ENCODE results near the gene LOXL4. TPM values are rescaled to one million over a fixed set of nuclear protein-coding genes. Genes with fewer than 3 reads are reported as not detected.

LOXL4 gene
- total RNA-seq, 1 experiment from 2014 or later, result 0.13 TPM

DNA sequence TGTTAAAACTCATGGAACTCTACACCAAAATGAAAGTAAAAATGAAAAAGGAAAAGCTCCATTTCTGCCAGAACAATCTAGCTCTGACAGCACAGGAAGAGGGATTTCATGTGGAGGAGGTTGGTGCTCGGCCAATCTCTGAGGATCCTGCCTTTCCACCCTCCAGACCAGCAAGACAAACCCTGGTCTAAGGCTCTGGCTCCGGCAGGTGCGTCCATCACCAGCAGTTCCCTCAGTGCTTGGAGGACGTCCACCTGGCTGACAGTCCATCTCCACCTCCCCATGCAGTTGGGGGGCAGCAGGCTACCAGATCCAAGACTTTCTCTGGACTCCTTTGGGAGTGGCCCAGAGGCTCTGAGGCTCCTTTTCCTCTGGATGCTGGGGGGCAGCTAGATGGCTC lies 25.0 kb upstream of the LOXL4 start:
- H3K4me1 ChIP-seq (ENCODE audit: insufficient read depth, low read length), result peaks cover 6% of the 10 kb centered on the region; the same call in 1 of the 2 replicates
- H2BK20ac ChIP-seq (ENCODE audit: low read depth, low read length, poor library complexity, severe bottlenecking), result no peak overlapping the region
- no peak overlapping the region for H3K14ac ChIP-seq (ENCODE audit: insufficient read depth, low read length)
- Mint-ChIP-seq H3K27ac (no peak overlapping the region), H3K9me3 (no peaks in the 10 kb centered on the region), H3K4me1 (peaks cover 22 to 24% of the 10 kb centered on the region in 2 experiments), H3K4me3 (no peak overlapping the region), H3K36me3 (ENCODE audit: insufficient read depth in 1 of 3, low read depth in 3 of 3) (no peaks in the 10 kb centered on the region), H3K27me3 (ENCODE audit: low read depth) (peaks cover 4% of the 10 kb centered on the region)
- no peak overlapping the region for H3K4ac ChIP-seq (ENCODE audit: low read depth, low read length)
- H4K8ac ChIP-seq (replicated peaks; ENCODE audit: insufficient read length, low read depth, low read length), result no peak overlapping the region
- H3K23me2 ChIP-seq (ENCODE audit: insufficient read length, low read depth, low read length, poor library complexity, severe bottlenecking), result no peaks in the 10 kb centered on the region
- H4K91ac ChIP-seq (ENCODE audit: insufficient read length, low read depth, low read length), result no peak overlapping the region
- no peaks in the 10 kb centered on the region for H3K27me3 ChIP-seq (ENCODE audit: insufficient read depth, low read length)
- H3K79me1 ChIP-seq (ENCODE audit: insufficient read depth, low read depth, low read length, poor library complexity, severe bottlenecking), result no peaks in the 10 kb centered on the region
- H3K9me3 ChIP-seq (ENCODE audit: control insufficient read depth, low read depth, low read length), result no peaks in the 10 kb centered on the region
- H2BK120ac ChIP-seq (ENCODE audit: low read depth, low read length, poor library complexity, severe bottlenecking), result no peak overlapping the region
- H3K23ac ChIP-seq (ENCODE audit: insufficient read length, low read depth, low read length), result no peak overlapping the region
- no peak overlapping the region for H2BK12ac ChIP-seq (ENCODE audit: insufficient read length, low read depth, low read length)
- no peaks in the 10 kb centered on the region for H4K20me1 ChIP-seq (ENCODE audit: control insufficient read depth, insufficient read depth, insufficient read length)
- TF ChIP-seq CTCF (conservative IDR thresholded peaks at IDR 0.05), result no peak
- no peak overlapping the region for H4K5ac ChIP-seq (ENCODE audit: insufficient read length, low read depth, low read length)
- H3K4me2 ChIP-seq (ENCODE audit: insufficient read depth, insufficient read length, low read length), result no peak overlapping the region
- no peak for DNase-seq
- H2AK5ac ChIP-seq (ENCODE audit: insufficient read length, low read length), result no peak overlapping the region
- H3K56ac ChIP-seq (ENCODE audit: insufficient read length, low read depth, low read length), result no peak overlapping the region
- WGBS (ENCODE audit: extremely low coverage, insufficient read length, low lambda C conversion rate), result no CpG with 5 or more reads among the region's 4 CpGs
- no peaks in the 10 kb centered on the region for H3K79me2 ChIP-seq (ENCODE audit: insufficient read depth, low read length)
- H3K18ac ChIP-seq (ENCODE audit: insufficient read length, low read depth, low read length), result no peak overlapping the region
- H2BK15ac ChIP-seq (ENCODE audit: low read depth, low read length), result no peak overlapping the region
- no peak overlapping the region for H2AFZ ChIP-seq (ENCODE audit: low read length)
- no peak overlapping the region for H3K9ac ChIP-seq (ENCODE audit: extremely low read depth, insufficient read length, low read length)
- H2BK5ac ChIP-seq (ENCODE audit: insufficient read length, low read length), result no peak overlapping the region
- no peak overlapping the region for H3K27ac ChIP-seq (ENCODE audit: insufficient read length, low read depth, low read length)
- H3T11ph ChIP-seq (ENCODE audit: low read length), result no peak overlapping the region

All from H9 (cell line).